HEK293 (cell line): Measurements from ENCODE around the gene C5orf15.

Experiments used
- CTCF ChIA-PET: fragments of 350-600 bp; formaldehyde crosslinking; extraction: SDS; loops from one replicate; lab custom pipeline; 2021; ENCODE audit warnings: antibody characterized with exemption; lab: Yijun Ruan, JAX
- POLR2A ChIA-PET: fragments of 300-600 bp; formaldehyde crosslinking; extraction: SDS; loops from one replicate; lab custom pipeline; 2020; ENCODE audit warnings: antibody characterized with exemption, inconsistent platforms; lab: Yijun Ruan, JAX
- H3K27ac ChIP-seq: fragments of 200-500 bp; sonication (Bioruptor generic); 2 replicates; pipeline ENCODE4 v1.5.1; 2014; ENCODE audit warnings: low read depth, low read length, control low read depth, inconsistent platforms; ENCODE audit errors: extremely low read depth
- H3K36me3 ChIP-seq, 2 experiments: fragments of 200-500 bp in 1 of 2; sonication (Bioruptor generic) in 1 of 2; 1 replicate in 1 of 2; 2 replicates in 1 of 2; pipeline ENCODE4 v1.5.1; 2014 to 2017; ENCODE audit warnings: inconsistent platforms in 2 of 2, low read length in 2 of 2; ENCODE audit not compliant: control insufficient read depth in 2 of 2, insufficient read depth in 1 of 2
- H3K4me1 ChIP-seq: fragments of 200-500 bp; sonication (Bioruptor generic); 2 replicates; pipeline ENCODE4 v1.5.1; 2014; ENCODE audit warnings: mild to moderate bottlenecking, low read length, inconsistent platforms; ENCODE audit not compliant: control insufficient read depth, insufficient read depth
- H3K4me3 ChIP-seq: 2 replicates; pipeline ENCODE4 v1.5.1; 2011; ENCODE audit warnings: low read depth, mild to moderate bottlenecking, control low read depth, low read length, moderate library complexity
- H3K9me3 ChIP-seq: fragments of 200-500 bp; sonication (Bioruptor generic); 2 replicates; pipeline ENCODE4 v1.5.1; 2014; ENCODE audit warnings: low read depth, low read length, inconsistent platforms; ENCODE audit not compliant: control insufficient read depth, insufficient read depth
- HOXD13 ChIP-seq: sonication (generic); formaldehyde crosslinking; IDR thresholded peaks from 2 replicates; pipeline ENCODE4 v1.8.0; 2022; ENCODE audit warnings: missing genetic modification reagents, borderline replicate concordance
- OSR2 ChIP-seq: fragments of 450-650 bp; formaldehyde crosslinking; IDR thresholded peaks from 2 replicates; pipeline ENCODE4 v1.5.1; 2016; ENCODE audit warnings: missing biosample characterization, missing genetic modification characterization
- ZBTB21 ChIP-seq: fragments of 450-650 bp; formaldehyde crosslinking; IDR thresholded peaks from 2 replicates; pipeline ENCODE4 v1.5.1; 2017; ENCODE audit warnings: missing biosample characterization, missing genetic modification characterization
- ZNF140 ChIP-seq: fragments of 450-650 bp; formaldehyde crosslinking; IDR thresholded peaks from 2 replicates; pipeline ENCODE4 v1.5.1; 2016; ENCODE audit warnings: missing biosample characterization, missing genetic modification characterization
- ZNF146 ChIP-seq: fragments of 450-650 bp; formaldehyde crosslinking; IDR thresholded peaks from 2 replicates; pipeline ENCODE4 v1.5.1; 2016; ENCODE audit warnings: missing biosample characterization, missing genetic modification characterization
- ZNF184 ChIP-seq: fragments of 450-650 bp; IDR thresholded peaks from 2 replicates; pipeline ENCODE4 v1.5.1; 2018; ENCODE audit warnings: missing biosample characterization, mild to moderate bottlenecking, missing genetic modification characterization
- ZNF19 ChIP-seq: fragments of 450-650 bp; formaldehyde crosslinking; IDR thresholded peaks from 2 replicates; pipeline ENCODE4; 2016; ENCODE audit warnings: missing biosample characterization, missing genetic modification characterization, low read depth
- ZNF223 ChIP-seq: fragments of 450-650 bp; formaldehyde crosslinking; IDR thresholded peaks from 2 replicates; pipeline ENCODE4 v1.5.1; 2016; ENCODE audit warnings: missing biosample characterization, missing genetic modification characterization
- ZNF248 ChIP-seq: fragments of 450-650 bp; formaldehyde crosslinking; IDR thresholded peaks from 2 replicates; pipeline ENCODE4 v1.5.1; 2017; ENCODE audit warnings: missing biosample characterization, missing genetic modification characterization
- ZNF292 ChIP-seq: fragments of 450-650 bp; formaldehyde crosslinking; IDR thresholded peaks from 2 replicates; pipeline ENCODE4 v1.5.1; 2016; ENCODE audit warnings: low read depth, missing biosample characterization, missing genetic modification characterization, borderline replicate concordance
- ZNF302 ChIP-seq: fragments of 450-650 bp; formaldehyde crosslinking; IDR thresholded peaks from 2 replicates; pipeline ENCODE4 v1.5.1; 2016; ENCODE audit warnings: missing biosample characterization, missing genetic modification characterization, low read depth
- ZNF37A ChIP-seq: fragments of 450-650 bp; IDR thresholded peaks from 2 replicates; pipeline ENCODE4 v1.5.1; 2018; ENCODE audit warnings: missing biosample characterization, missing genetic modification characterization
- ZNF398 ChIP-seq: fragments of 450-650 bp; formaldehyde crosslinking; IDR thresholded peaks from 2 replicates; pipeline ENCODE4 v1.5.1; 2017; ENCODE audit warnings: missing biosample characterization, missing genetic modification characterization
- ZNF433 ChIP-seq: fragments of 450-650 bp; formaldehyde crosslinking; IDR thresholded peaks from 2 replicates; pipeline ENCODE4 v1.5.1; 2016; ENCODE audit warnings: missing biosample characterization, missing genetic modification characterization, low read depth
- ZNF626 ChIP-seq: fragments of 450-650 bp; sonication (Bioruptor Pico); formaldehyde crosslinking; IDR thresholded peaks from 2 replicates; pipeline ENCODE4 v1.5.1; 2018; ENCODE audit warnings: missing biosample characterization, missing genetic modification characterization, inconsistent platforms
- ZNF707 ChIP-seq: fragments of 450-650 bp; formaldehyde crosslinking; IDR thresholded peaks from 2 replicates; pipeline ENCODE4 v1.5.1; 2016; ENCODE audit warnings: missing biosample characterization, missing genetic modification characterization
- ZNF785 ChIP-seq: fragments of 450-650 bp; formaldehyde crosslinking; IDR thresholded peaks from 2 replicates; pipeline ENCODE4 v1.5.1; 2016; ENCODE audit warnings: missing biosample characterization, missing genetic modification characterization
- TF ChIP-seq, protein P1 (sequence below): fragments of 450-650 bp; formaldehyde crosslinking; IDR thresholded peaks from 2 replicates; pipeline ENCODE4 v1.5.1; 2016; ENCODE audit warnings: missing biosample characterization, missing genetic modification characterization

The C5orf15 gene

GRCh38 chr5:133906303-133906702 is 62.1 kb downstream of the C5orf15 start:
- ChIA-PET CTCF (no interaction called here), POLR2A (no interaction called here)
- no peak for TF ChIP-seq ZNF785 (tag by site-specific recombination)
- TF ChIP-seq, protein P1, sequence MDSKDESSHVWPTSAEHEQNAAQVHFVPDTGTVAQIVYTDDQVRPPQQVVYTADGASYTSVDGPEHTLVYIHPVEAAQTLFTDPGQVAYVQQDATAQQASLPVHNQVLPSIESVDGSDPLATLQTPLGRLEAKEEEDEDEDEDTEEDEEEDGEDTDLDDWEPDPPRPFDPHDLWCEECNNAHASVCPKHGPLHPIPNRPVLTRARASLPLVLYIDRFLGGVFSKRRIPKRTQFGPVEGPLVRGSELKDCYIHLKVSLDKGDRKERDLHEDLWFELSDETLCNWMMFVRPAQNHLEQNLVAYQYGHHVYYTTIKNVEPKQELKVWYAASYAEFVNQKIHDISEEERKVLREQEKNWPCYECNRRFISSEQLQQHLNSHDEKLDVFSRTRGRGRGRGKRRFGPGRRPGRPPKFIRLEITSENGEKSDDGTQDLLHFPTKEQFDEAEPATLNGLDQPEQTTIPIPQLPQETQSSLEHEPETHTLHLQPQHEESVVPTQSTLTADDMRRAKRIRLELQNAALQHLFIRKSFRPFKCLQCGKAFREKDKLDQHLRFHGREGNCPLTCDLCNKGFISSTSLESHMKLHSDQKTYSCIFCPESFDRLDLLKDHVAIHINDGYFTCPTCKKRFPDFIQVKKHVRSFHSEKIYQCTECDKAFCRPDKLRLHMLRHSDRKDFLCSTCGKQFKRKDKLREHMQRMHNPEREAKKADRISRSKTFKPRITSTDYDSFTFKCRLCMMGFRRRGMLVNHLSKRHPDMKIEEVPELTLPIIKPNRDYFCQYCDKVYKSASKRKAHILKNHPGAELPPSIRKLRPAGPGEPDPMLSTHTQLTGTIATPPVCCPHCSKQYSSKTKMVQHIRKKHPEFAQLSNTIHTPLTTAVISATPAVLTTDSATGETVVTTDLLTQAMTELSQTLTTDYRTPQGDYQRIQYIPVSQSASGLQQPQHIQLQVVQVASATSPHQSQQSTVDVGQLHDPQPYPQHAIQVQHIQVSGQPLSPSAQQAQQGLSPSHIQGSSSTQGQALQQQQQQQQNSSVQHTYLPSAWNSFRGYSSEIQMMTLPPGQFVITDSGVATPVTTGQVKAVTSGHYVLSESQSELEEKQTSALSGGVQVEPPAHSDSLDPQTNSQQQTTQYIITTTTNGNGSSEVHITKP, result no peak
- TF ChIP-seq ZNF398 (tag by site-specific recombination), result no peak
- no peak for TF ChIP-seq ZNF184 (tag by site-specific recombination)
- no peak for TF ChIP-seq OSR2 (tag by site-specific recombination)
- no peak for TF ChIP-seq HOXD13 (CRISPR knock-in tag)
- no peak for TF ChIP-seq ZNF248 (tag by site-specific recombination)
- TF ChIP-seq ZNF292, result no peak
- TF ChIP-seq ZNF37A (tag by site-specific recombination), result no peak
- no peak for TF ChIP-seq ZNF146 (tag by site-specific recombination)
- TF ChIP-seq ZNF302 (tag by site-specific recombination), result no peak
- TF ChIP-seq ZNF140 (tag by site-specific recombination), result no peak
- no peak for TF ChIP-seq ZNF223
- no peak for TF ChIP-seq ZBTB21 (tag by site-specific recombination)
- TF ChIP-seq ZNF433 (tag by site-specific recombination), result no peak
- TF ChIP-seq ZNF626, result no peak
- no peak for TF ChIP-seq ZNF19
- no peak for TF ChIP-seq ZNF707 (tag by site-specific recombination)
- no peaks in the 10 kb centered on the region for H3K36me3 ChIP-seq
- H3K4me1 ChIP-seq, result no peaks in the 10 kb centered on the region
- H3K9me3 ChIP-seq, result no peaks in the 10 kb centered on the region
- H3K4me3 ChIP-seq, result no peak overlapping the region
- H3K27ac ChIP-seq, result no peak overlapping the region
